Calu3 (cell line): ENCODE data around the gene TMEM11. TPM values are rescaled to one million over a fixed set of nuclear protein-coding genes. Genes with fewer than 3 reads are reported as not detected.

Experiments
- BruUV-seq: library from RNA; stranded (reverse); fragments of 400-500 nt; replicated peaks from 2 replicates; lab custom pipeline; 2021; lab: Mats Ljungman, UMichigan
- CTCF ChIA-PET: fragments of 300-600 bp; sonication (Branson Sonifier 250); formaldehyde crosslinking; loops from one replicate; lab custom pipeline; 2022; ENCODE audit warnings: antibody characterized with exemption; lab: Charles Lee
- DNase-seq: peaks from one replicate; pipeline ENCODE4 v3.0.0; 2022
- H3K27ac Mint-ChIP-seq: one replicate; pipeline ENCODE4 v1.8.0; 2022; ENCODE audit warnings: mixed read lengths; ENCODE audit not compliant: unreplicated experiment
- H3K27me3 Mint-ChIP-seq: one replicate; pipeline ENCODE4 v1.8.0; 2022; ENCODE audit warnings: mixed read lengths; ENCODE audit not compliant: unreplicated experiment
- H3K36me3 Mint-ChIP-seq: one replicate; pipeline ENCODE4 v1.8.0; 2022; ENCODE audit warnings: mild to moderate bottlenecking, moderate library complexity, mixed read lengths; ENCODE audit not compliant: insufficient read depth, unreplicated experiment
- H3K4me1 Mint-ChIP-seq: one replicate; pipeline ENCODE4 v1.8.0; 2022; ENCODE audit warnings: mild to moderate bottlenecking, low read depth, mixed read lengths; ENCODE audit not compliant: unreplicated experiment
- H3K4me3 Mint-ChIP-seq: one replicate; pipeline ENCODE4 v1.8.0; 2022; ENCODE audit warnings: mild to moderate bottlenecking, low read depth, moderate library complexity, mixed read lengths; ENCODE audit not compliant: unreplicated experiment
- H3K9me3 Mint-ChIP-seq: one replicate; pipeline ENCODE4 v1.8.0; 2022; ENCODE audit warnings: low read depth, mixed read lengths; ENCODE audit not compliant: unreplicated experiment
- CTCF ChIP-seq: fragments of 200-600 bp; IDR thresholded peaks from one replicate; pipeline ENCODE4 v1.8.0; 2022; ENCODE audit warnings: antibody characterized with exemption; ENCODE audit not compliant: unreplicated experiment
- intact Hi-C: fragments of 100-400 bp; cut with micrococcal nuclease; formaldehyde crosslinking; loops from one replicate; pipeline ENCODE4 v1.10.0; 2022; ENCODE audit not compliant: unreplicated experiment
- total RNA-seq: library from RNA; stranded (reverse); gene quantifications from 2 replicates; pipeline ENCODE4 v1.2.3, GENCODE V29; 2022

TMEM11 gene
- total RNA-seq, 1 experiment from 2014 or later: 18.9 TPM

GRCh38 chr17:21184570-21184969, 29.4 kb downstream of the TMEM11 start:
- Mint-ChIP-seq H3K36me3 (no peaks in the 10 kb centered on the region), H3K27me3 (no peaks in the 10 kb centered on the region), H3K4me1 (no peaks in the 10 kb centered on the region), H3K9me3 (no peaks in the 10 kb centered on the region), H3K4me3 (no peak overlapping the region), H3K27ac (no peak overlapping the region)
- CTCF ChIA-PET: no interaction called here
- no peak for TF ChIP-seq CTCF
- intact Hi-C loops: no loop called here
- no TSS peak for BruUV-seq
- DNase-seq: no peak

GRCh38 chr17:21183468-21183867, 30.5 kb downstream of the TMEM11 start:
- TF ChIP-seq CTCF: no peak
- BruUV-seq: no TSS peak
- DNase-seq: no peak
- no peak overlapping the region for H3K27ac Mint-ChIP-seq
- no peaks in the 10 kb centered on the region for H3K36me3 Mint-ChIP-seq
- H3K9me3 Mint-ChIP-seq: no peaks in the 10 kb centered on the region
- intact Hi-C loops: no loop called here
- H3K4me3 Mint-ChIP-seq: no peak overlapping the region
- H3K27me3 Mint-ChIP-seq: no peaks in the 10 kb centered on the region
- no peaks in the 10 kb centered on the region for H3K4me1 Mint-ChIP-seq
- CTCF ChIA-PET: no interaction called here

- H3K36me3 Mint-ChIP-seq: no peaks in the 10 kb centered on the region
- no peak overlapping the region for H3K4me3 Mint-ChIP-seq
- CTCF ChIA-PET: no interaction called here
Measured at GRCh38 chr17:21177854-21178600, 35.9 kb downstream of the TMEM11 start.

GRCh38 chr17:21177401-21177800, 36.6 kb downstream of the TMEM11 start:
- CTCF ChIA-PET: no interaction called here
- no peaks in the 10 kb centered on the region for H3K36me3 Mint-ChIP-seq
- H3K27me3 Mint-ChIP-seq: no peaks in the 10 kb centered on the region
- TF ChIP-seq CTCF: no peak
- DNase-seq: no peak
- H3K4me1 Mint-ChIP-seq: no peaks in the 10 kb centered on the region
- H3K9me3 Mint-ChIP-seq: no peaks in the 10 kb centered on the region
- intact Hi-C loops: no loop called here
- H3K4me3 Mint-ChIP-seq: no peak overlapping the region
- no peak overlapping the region for H3K27ac Mint-ChIP-seq
- BruUV-seq: no TSS peak

More at GRCh38 chr17:21177854-21178600, 35.9 kb downstream of the TMEM11 start:
- Mint-ChIP-seq H3K9me3 (no peaks in the 10 kb centered on the region), H3K4me1 (no peaks in the 10 kb centered on the region), H3K27me3 (no peaks in the 10 kb centered on the region), H3K27ac (no peak overlapping the region)
- intact Hi-C loops: no loop called here
- DNase-seq: no peak
- TF ChIP-seq CTCF: no peak
- BruUV-seq: no TSS peak
